GM20000 (cell line): ENCODE measurements around the gene PKP4.

ENCODE experiments used
- DNase-seq: peaks from one replicate; pipeline ENCODE4 v3.0.0; 2012; ENCODE audit warnings: low spot score
- TF ChIP-seq, protein P1 (sequence below): IDR thresholded peaks from 2 replicates; pipeline ENCODE4 v1.5.1; 2012; ENCODE audit warnings: mild to moderate bottlenecking, control low read depth; ENCODE audit errors: extremely low read depth, missing control alignments

Gene PKP4

DNA sequence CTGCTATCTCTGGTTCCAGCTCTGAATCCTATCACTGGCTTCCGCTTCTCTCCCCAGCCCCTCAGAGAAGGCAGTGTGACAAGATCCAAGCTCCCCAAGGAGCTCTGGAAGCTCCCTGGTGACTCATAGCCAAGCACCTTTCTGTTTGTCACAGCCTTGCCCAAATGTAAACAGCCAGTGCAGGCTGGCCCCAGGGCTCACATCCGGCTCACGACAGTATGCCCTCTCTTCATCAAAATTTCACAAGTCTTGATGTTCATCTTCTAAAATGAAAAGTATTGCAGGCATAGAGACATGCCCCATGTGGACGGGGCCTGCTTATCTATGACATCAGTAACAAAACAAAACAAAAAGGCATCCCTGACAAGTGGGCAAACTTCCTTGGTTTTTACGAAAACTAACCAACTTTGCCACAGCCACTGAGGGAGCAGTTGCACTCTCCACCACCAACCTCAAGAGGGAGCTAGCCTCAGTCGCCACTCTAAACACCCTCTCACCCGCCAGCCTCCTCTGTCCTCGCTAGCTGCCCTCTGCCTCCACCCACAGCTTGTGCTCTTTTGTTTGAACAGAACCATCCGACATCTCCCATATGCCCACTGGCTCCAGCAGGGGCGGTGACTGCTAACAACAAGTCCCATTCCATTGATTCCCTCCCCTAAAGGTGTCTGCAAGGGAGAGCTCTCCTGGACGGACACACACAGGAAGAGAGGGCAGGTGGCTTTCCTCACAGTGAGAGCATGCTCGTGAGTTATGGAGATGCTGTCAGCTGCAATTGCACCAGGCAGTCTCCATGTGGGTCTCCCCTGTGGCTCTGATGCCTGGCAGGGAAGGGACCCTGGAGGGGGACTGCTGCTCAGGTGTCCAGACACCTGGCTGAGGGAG is 267.4 kb downstream of the PKP4 start:
- no peak for DNase-seq
- TF ChIP-seq, protein P1, sequence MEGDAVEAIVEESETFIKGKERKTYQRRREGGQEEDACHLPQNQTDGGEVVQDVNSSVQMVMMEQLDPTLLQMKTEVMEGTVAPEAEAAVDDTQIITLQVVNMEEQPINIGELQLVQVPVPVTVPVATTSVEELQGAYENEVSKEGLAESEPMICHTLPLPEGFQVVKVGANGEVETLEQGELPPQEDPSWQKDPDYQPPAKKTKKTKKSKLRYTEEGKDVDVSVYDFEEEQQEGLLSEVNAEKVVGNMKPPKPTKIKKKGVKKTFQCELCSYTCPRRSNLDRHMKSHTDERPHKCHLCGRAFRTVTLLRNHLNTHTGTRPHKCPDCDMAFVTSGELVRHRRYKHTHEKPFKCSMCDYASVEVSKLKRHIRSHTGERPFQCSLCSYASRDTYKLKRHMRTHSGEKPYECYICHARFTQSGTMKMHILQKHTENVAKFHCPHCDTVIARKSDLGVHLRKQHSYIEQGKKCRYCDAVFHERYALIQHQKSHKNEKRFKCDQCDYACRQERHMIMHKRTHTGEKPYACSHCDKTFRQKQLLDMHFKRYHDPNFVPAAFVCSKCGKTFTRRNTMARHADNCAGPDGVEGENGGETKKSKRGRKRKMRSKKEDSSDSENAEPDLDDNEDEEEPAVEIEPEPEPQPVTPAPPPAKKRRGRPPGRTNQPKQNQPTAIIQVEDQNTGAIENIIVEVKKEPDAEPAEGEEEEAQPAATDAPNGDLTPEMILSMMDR = no peak

DNA sequence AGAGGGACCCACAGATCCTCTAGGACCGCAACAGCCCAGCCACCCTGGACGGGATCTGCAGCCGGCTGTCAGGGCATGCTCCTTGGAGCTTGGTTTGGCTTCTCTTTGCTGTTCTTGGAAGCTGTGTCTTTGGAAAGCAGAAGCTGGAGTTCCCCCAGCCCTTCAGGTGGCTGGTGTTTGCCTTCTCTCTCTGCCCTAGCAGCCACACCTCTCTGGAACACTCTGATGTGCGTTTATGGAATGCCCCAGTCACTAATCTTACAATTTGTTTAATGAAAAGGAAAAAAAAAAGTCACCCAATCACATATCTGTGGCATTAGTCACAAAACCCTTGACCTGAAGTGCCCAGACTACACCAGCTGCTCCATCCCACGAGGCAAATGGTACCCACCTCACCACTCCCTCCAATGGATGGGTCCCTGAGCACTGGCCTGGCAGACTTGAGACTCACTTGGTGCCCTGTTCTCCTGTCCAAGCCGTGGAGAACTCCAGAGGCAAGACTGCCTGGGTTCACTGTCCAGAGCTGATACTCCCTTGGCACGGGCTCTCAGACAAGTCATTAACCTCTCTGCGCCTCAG is 268.1 kb downstream of the PKP4 start:
- DNase-seq = no peak
- TF ChIP-seq, protein P1 = no peak

DNA sequence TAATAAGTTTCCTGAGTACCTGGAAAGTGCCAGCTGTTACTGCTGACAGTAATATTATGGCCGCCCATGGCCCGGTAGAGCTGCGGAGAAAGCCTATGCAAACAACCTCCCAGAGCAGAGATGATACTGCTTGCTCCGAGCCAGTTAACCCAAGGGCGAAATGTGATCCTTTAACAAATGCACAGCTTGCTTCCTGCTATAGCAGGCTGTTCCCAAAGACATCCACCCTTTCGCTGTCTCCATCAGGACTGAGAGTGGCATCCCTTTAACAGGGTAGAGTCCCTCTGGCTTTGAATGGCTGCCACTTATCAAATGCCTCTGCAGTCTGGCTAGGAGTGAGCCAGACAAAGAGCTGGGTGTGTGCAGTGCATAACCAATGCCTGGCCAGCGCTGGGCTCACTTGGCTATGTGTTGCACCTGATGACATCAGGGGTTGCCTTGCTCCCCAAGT is 268.7 kb downstream of the PKP4 start:
- TF ChIP-seq, protein P1 = no peak
- no peak for DNase-seq

DNA sequence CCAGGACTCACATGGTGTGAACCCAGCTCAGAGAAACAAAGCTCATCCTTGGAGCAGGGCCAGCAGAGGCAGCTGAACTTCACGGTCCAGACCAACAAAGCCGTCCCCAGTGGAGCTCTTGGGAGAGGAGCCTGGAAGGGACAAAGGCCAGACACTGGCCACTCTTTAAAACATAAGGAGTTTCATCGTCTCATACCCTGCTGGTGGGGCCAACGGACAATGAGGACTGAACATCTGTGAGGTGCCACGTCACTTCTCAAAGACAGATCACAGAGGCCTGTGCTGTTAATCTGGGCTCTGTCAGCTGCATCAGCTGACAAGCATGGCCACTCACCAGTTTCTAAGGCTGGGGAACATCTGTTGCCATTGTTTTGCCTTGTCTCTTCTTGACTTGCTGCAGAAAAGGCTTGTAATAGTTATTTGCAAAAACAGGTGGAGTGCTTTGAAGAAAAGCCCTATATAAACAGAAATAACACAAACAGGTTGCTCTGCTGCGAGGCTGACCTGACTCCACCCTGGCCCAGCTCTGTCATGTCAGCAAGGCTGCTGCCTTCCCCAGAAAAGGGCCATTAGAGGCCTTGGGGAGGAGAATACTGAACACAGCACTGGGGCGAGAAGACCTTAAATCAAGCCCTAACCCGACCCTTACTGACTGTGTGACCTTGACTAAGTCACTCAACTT is 270.3 kb downstream of the PKP4 start:
- DNase-seq = no peak
- TF ChIP-seq, protein P1 = no peak

DNA sequence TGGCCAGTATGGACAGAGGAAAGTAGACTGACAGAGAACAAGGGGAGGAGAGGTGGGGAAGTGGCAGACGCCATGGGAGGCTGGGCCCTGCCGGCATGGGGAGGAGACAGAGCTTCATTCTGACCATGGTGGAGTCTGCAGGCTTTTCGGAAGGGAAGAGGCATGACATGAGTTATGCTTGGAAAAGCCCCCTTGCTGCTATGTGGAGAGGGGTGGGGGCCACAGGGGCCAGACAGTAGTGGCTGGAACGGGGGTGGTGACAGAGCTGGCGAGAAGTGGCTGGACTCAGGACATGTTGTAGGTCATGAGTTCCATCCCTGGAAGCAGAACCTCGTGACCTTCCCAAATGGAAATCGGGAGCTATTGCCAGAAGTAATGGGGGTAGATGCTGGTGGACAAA is 271.7 kb downstream of the PKP4 start:
- TF ChIP-seq, protein P1 = no peak
- DNase-seq = no peak

DNA sequence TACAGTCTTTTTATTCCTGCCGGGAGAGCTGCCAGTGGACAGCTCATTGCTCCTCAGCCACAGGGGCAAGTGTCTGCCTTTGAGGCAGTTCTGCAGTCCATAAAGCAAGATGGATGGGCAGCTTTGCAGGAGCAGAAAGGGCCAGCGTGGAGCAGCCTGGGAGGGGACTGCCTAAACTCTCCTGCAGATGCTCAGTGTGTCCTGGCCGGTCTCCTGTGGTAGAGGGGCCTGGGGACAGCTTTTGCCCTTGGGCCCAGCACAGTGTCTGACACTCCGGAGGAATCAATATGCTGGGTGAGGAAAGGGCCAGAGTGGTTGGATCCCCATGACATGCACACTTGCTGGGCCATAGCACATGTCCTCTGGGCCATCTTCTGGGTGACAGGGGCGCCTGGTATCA is 272.7 kb downstream of the PKP4 start:
- TF ChIP-seq, protein P1 = no peak

DNA sequence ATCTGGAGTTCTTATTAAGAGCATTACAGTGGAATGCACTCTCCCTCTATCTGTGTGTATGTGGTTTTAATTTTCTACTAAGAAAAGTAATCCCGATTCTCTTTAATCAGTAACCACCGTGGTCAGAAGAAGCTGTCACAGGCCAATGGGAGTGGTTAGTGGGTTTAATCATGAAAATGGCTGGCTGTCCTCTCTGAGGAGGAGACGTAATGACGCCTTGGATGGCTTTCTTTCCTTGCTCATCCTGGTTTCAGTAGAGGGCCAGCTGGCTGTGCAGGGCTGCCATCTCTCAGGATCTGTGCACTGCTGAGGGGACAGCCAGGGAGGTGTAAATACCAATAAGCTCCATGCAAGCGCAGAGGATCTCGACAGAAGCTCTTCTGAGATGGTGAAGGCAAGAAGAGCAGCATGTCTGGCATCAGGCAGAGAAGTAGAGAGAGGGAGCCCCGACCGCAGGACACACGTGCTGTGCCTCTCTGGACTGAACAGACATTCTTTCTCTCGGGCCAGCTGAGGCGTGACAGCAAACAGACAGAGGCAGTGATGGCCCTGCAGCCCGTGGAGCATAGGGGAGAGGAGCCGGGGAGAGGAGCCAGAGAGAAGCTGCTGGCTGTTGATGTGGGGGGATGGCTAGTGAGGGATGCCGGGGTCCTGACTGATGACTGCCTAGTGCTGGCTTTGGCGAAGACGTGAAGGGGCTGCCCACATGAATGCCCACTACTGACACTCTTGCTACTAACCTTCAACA is 273.3 kb downstream of the PKP4 start:
- no peak for DNase-seq
- TF ChIP-seq, protein P1 = no peak

More for the DNA sequence above, 272.7 kb downstream of the PKP4 start:
- no peak for DNase-seq
